ENCODE results near the gene SCARF2.

Gene SCARF2

GRCh38 chr22:20426259-20426615 is 11.4 kb downstream of the SCARF2 start:
- no peak for TF ChIP-seq CTCF (IDR thresholded peaks at IDR 0.05; ENCODE audit: borderline replicate concordance, control extremely low read depth, extremely low read depth, insufficient read depth, missing control alignments)
- DNase-seq (ENCODE audit: low spot score), result no peak
- in situ Hi-C loops (cut with MboI; ENCODE audit: low sequenced_read_pairs, unreplicated experiment), result no loop called here

- no peak for DNase-seq (ENCODE audit: low spot score)
- TF ChIP-seq CTCF (IDR thresholded peaks at IDR 0.05; ENCODE audit: borderline replicate concordance, control extremely low read depth, extremely low read depth, insufficient read depth, missing control alignments), result no peak
- in situ Hi-C loops (cut with MboI; ENCODE audit: low sequenced_read_pairs, unreplicated experiment), result no loop called here
Measured at GRCh38 chr22:20425566-20426258, 11.9 kb downstream of the SCARF2 start.

- TF ChIP-seq CTCF (IDR thresholded peaks at IDR 0.05; ENCODE audit: borderline replicate concordance, control extremely low read depth, extremely low read depth, insufficient read depth, missing control alignments), result no peak
- in situ Hi-C loops (cut with MboI; ENCODE audit: low sequenced_read_pairs, unreplicated experiment), result no loop called here
- DNase-seq (ENCODE audit: low spot score), result no peak
Measured at GRCh38 chr22:20424932-20425565, 12.6 kb downstream of the SCARF2 start.

GRCh38 chr22:20424568-20424931 is 13.1 kb downstream of the SCARF2 start:
- in situ Hi-C loops (cut with MboI; ENCODE audit: low sequenced_read_pairs, unreplicated experiment), result no loop called here
- no peak for DNase-seq (ENCODE audit: low spot score)

GRCh38 chr22:20423906-20424551 is 13.6 kb downstream of the SCARF2 start:
- no peak for DNase-seq (ENCODE audit: low spot score)
- TF ChIP-seq CTCF (IDR thresholded peaks at IDR 0.05; ENCODE audit: borderline replicate concordance, control extremely low read depth, extremely low read depth, insufficient read depth, missing control alignments), result no peak
- in situ Hi-C loops (cut with MboI; ENCODE audit: low sequenced_read_pairs, unreplicated experiment), result no loop called here

More at GRCh38 chr22:20424568-20424931, 13.1 kb downstream of the SCARF2 start:
- TF ChIP-seq CTCF (IDR thresholded peaks at IDR 0.05; ENCODE audit: borderline replicate concordance, control extremely low read depth, extremely low read depth, insufficient read depth, missing control alignments), result no peak

GRCh38 chr22:20423008-20423905 is 14.4 kb downstream of the SCARF2 start:
- in situ Hi-C loops (cut with MboI; ENCODE audit: low sequenced_read_pairs, unreplicated experiment), result no loop called here

More at GRCh38 chr22:20423008-20423905, 14.4 kb downstream of the SCARF2 start:
- TF ChIP-seq CTCF (IDR thresholded peaks at IDR 0.05; ENCODE audit: borderline replicate concordance, control extremely low read depth, extremely low read depth, insufficient read depth, missing control alignments), result no peak
- DNase-seq (ENCODE audit: low spot score), result no peak
